ENCODE measurements around the gene CSF2RB. TPM values are rescaled to one million over a fixed set of nuclear protein-coding genes. Genes with fewer than 3 reads are reported as not detected.
A peak's percentile ranks its signal among the peaks of the same experiment; 100 is the strongest.

CSF2RB gene
- total RNA-seq, 1 experiment from 2014 or later, result not detected

- DNase-seq, result peak; percentile 81
- no peak overlapping the region for H3K4ac ChIP-seq (ENCODE audit: low read depth, low read length)
- H3K79me1 ChIP-seq (ENCODE audit: insufficient read depth, low read depth, low read length, poor library complexity, severe bottlenecking), result no peaks in the 10 kb centered on the region
- H3K4me3 Mint-ChIP-seq, result peak overlapping the region; percentile 8 to 21; a peak in 3 of 5 replicates
- peaks cover 7 to 11% (median 8%) of the 10 kb centered on the region in 3 experiments; a peak in 6 of 7 replicates for H3K36me3 Mint-ChIP-seq (ENCODE audit: insufficient read depth in 1 of 3, low read depth in 3 of 3)
- no peaks in the 10 kb centered on the region for H3K79me2 ChIP-seq (ENCODE audit: insufficient read depth, low read length)
- H2BK5ac ChIP-seq (ENCODE audit: insufficient read length, low read length), result no peak overlapping the region
- peaks cover 19 to 24% of the 10 kb centered on the region in 2 experiments for H3K9me3 Mint-ChIP-seq
- peak overlapping the region; percentile 86 to 98 (median 92) for H3K27ac Mint-ChIP-seq
- H3K9me3 ChIP-seq (ENCODE audit: control insufficient read depth, low read depth, low read length), result no peaks in the 10 kb centered on the region
- H4K5ac ChIP-seq (ENCODE audit: insufficient read length, low read depth, low read length), result no peak overlapping the region
- no peak overlapping the region for H3T11ph ChIP-seq (ENCODE audit: low read length)
- no peak overlapping the region for H2BK120ac ChIP-seq (ENCODE audit: low read depth, low read length, poor library complexity, severe bottlenecking)
- H4K8ac ChIP-seq (replicated peaks; ENCODE audit: insufficient read length, low read depth, low read length), result no peak overlapping the region
- H4K91ac ChIP-seq (ENCODE audit: insufficient read length, low read depth, low read length), result peak overlapping the region; percentile 30
- no peaks in the 10 kb centered on the region for H3K27me3 ChIP-seq (ENCODE audit: insufficient read depth, low read length)
- H3K9ac ChIP-seq (ENCODE audit: extremely low read depth, insufficient read length, low read length), result no peak overlapping the region
- peak overlapping the region; percentile 31 for H3K4me2 ChIP-seq (ENCODE audit: insufficient read depth, insufficient read length, low read length)
- H2BK20ac ChIP-seq (ENCODE audit: low read depth, low read length, poor library complexity, severe bottlenecking), result no peak overlapping the region
- H3K23me2 ChIP-seq (ENCODE audit: insufficient read length, low read depth, low read length, poor library complexity, severe bottlenecking), result no peaks in the 10 kb centered on the region
- no peak overlapping the region for H2BK12ac ChIP-seq (ENCODE audit: insufficient read length, low read depth, low read length)
- H3K4me1 Mint-ChIP-seq, result peaks cover 22 to 27% of the 10 kb centered on the region in 2 experiments
- peaks cover 94% of the 10 kb centered on the region for H3K27me3 Mint-ChIP-seq (ENCODE audit: low read depth)
- no peak overlapping the region for H3K27ac ChIP-seq (ENCODE audit: insufficient read length, low read depth, low read length)
- H3K14ac ChIP-seq (ENCODE audit: insufficient read depth, low read length), result peak overlapping the region; percentile 38; the same call in 1 of the 2 replicates
- no peaks in the 10 kb centered on the region for H4K20me1 ChIP-seq (ENCODE audit: control insufficient read depth, insufficient read depth, insufficient read length)
- H2BK15ac ChIP-seq (ENCODE audit: low read depth, low read length), result no peak overlapping the region
- WGBS (ENCODE audit: extremely low coverage, insufficient read length, low lambda C conversion rate), result no CpG with 5 or more reads among the region's 4 CpGs
- H3K23ac ChIP-seq (ENCODE audit: insufficient read length, low read depth, low read length), result no peak overlapping the region
- H3K4me1 ChIP-seq (ENCODE audit: insufficient read depth, low read length), result peaks cover 6% of the 10 kb centered on the region; the same call in 1 of the 2 replicates
- TF ChIP-seq CTCF (conservative IDR thresholded peaks at IDR 0.05), result no peak
- H2AK5ac ChIP-seq (ENCODE audit: insufficient read length, low read length), result no peak overlapping the region
- H2AFZ ChIP-seq (ENCODE audit: low read length), result no peak overlapping the region
- peak overlapping the region; percentile 70 for H3K18ac ChIP-seq (ENCODE audit: insufficient read length, low read depth, low read length)
- no peak overlapping the region for H3K56ac ChIP-seq (ENCODE audit: insufficient read length, low read depth, low read length)
Measured at GRCh38 chr22:36900880-36901279, 12.5 kb upstream of the CSF2RB start.
